Activated CD4-positive, CD25-positive, alpha-beta regulatory T cell treated with anti-CD3 and anti-CD28 coated beads, Interleukin-2, amount 50 U/mL, for 72 hours (primary cell): ENCODE data around the gene OR7D2.

ENCODE experiments used
- DNase-seq: peaks from one replicate; pipeline ENCODE4 v3.0.0; 2021

OR7D2 gene

DNA sequence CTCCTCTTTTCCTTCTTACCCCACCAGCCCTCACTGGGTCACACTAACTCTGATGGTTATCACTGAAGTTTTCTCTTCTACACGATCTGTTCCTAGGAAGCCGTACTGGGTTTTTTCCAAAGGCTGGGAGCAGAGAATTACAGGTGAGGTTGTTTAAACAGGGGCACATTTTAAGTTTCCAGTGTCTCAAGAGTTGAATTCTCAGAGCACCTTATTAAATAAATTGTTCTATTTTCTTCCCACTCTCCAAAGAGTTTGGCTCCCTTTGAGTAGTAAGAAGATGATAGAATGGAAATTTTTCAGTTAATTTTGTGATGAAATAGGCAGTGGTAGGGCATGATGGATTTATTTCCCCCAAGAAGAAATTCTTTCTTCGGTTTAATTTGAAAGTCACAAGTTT lies 40.7 kb downstream of the OR7D2 start, which contains the start of gene OR7D4:
Gene OR7D4, minus strand, starts transcription at position 101 of the 400 bp plus-strand sequence. CDS start 4,752 bp downstream, outside the sequence.
- no peak for DNase-seq
